Hematopoietic multipotent progenitor cell treated with erythropoietin and hydrocortisone succinate and interleukin-3 and kit ligand, for 8 days (in vitro differentiated cells): ENCODE measurements around the gene PZP.

ENCODE experiments used
- DNase-seq: peaks from one replicate; pipeline ENCODE4 v3.0.0-alpha.2; 2015

Gene PZP

GRCh38 chr12:9101018-9101687 lies 107.0 kb downstream of the PZP start:
- no peak for DNase-seq

GRCh38 chr12:9099552-9100190 lies 108.5 kb downstream of the PZP start:
- DNase-seq: no peak
